ENCODE measurements around the gene WDSUB1. TPM values are rescaled to one million over a fixed set of nuclear protein-coding genes. Genes with fewer than 3 reads are reported as not detected.
A peak's percentile ranks its signal among the peaks of the same experiment; 100 is the strongest.

WDSUB1 gene
- total and polyA plus RNA-seq, 9 of the 15 experiments (the other 6 are each of a cell fraction or from before 2014, with no cell fraction given), result 5.2 to 13.7 (median 9.4) TPM

DNA sequence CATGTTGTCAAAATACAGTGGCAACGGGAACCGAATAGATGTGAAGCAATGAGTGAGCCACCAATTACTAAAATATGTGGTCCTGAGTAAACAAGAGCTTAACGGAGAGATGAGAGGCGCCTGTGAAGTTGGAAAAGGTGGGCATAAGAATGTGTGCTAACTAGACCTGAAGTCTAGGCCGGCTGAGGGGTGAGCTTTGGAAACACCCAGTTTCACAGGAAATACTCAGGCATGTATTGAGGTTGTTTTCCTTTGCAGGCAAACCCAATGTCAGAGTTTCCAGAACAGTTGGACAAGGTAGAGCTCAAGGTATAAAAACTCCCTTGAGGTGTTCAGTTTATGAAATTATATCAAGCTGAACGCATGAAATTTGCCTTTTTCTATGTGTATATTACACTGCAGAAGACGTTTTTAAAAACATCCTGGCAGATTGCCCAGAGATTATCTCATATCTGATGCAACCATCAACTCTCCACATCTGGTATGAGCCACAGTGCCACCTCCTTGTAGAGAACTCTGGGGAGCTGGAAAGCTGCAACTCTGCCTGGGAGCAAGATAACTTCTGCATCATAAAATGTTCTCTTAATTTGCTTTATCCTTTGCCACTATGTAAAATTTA, 3.9 kb upstream of the WDSUB1 start (continued):
- TF ChIP-seq TAF1 (IDR thresholded peaks at IDR 0.05; ENCODE audit: control insufficient read depth, extremely low read depth, insufficient read depth, low read length, severe bottlenecking), result no peak
- TF ChIP-seq, protein P1, sequence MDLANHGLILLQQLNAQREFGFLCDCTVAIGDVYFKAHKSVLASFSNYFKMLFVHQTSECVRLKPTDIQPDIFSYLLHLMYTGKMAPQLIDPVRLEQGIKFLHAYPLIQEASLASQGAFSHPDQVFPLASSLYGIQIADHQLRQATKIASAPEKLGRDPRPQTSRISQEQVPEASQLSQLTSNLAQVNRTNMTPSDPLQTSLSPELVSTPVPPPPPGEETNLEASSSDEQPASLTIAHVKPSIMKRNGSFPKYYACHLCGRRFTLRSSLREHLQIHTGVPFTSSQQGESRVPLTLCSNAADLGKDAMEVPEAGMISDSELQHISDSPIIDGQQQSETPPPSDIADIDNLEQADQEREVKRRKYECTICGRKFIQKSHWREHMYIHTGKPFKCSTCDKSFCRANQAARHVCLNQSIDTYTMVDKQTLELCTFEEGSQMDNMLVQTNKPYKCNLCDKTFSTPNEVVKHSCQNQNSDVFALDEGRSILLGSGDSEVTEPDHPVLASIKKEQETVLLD (IDR thresholded peaks at IDR 0.05), result no peak
- TF ChIP-seq NFE2 (IDR thresholded peaks at IDR 0.05; ENCODE audit: low read depth), result no peak
- no peak for TF ChIP-seq ZKSCAN1 (IDR thresholded peaks at IDR 0.05; ENCODE audit: low read depth, low read length)
- no peak for TF ChIP-seq ZC3H4 (CRISPR knock-in tag; IDR thresholded peaks at IDR 0.05; ENCODE audit: borderline replicate concordance)
- TF ChIP-seq, protein P2, sequence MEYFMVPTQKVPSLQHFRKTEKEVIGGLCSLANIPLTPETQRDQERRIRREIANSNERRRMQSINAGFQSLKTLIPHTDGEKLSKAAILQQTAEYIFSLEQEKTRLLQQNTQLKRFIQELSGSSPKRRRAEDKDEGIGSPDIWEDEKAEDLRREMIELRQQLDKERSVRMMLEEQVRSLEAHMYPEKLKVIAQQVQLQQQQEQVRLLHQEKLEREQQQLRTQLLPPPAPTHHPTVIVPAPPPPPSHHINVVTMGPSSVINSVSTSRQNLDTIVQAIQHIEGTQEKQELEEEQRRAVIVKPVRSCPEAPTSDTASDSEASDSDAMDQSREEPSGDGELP (CRISPR knock-in tag; IDR thresholded peaks at IDR 0.05; ENCODE audit: borderline replicate concordance), result no peak
- TF ChIP-seq SMAD1 (IDR thresholded peaks at IDR 0.05; ENCODE audit: low read depth, low read length, partially characterized antibody), result peak; percentile 64
- TF ChIP-seq STAG1 (CRISPR knock-in tag; IDR thresholded peaks at IDR 0.05; ENCODE audit: borderline replicate concordance), result no peak
- no peak for TF ChIP-seq ZNF224 (CRISPR knock-in tag; IDR thresholded peaks at IDR 0.05)
- TF ChIP-seq HNRNPLL (IDR thresholded peaks at IDR 0.05; ENCODE audit: low read depth, low read length, poor library complexity, severe bottlenecking), result no peak
- no peak for TF ChIP-seq ESRRA (IDR thresholded peaks at IDR 0.05; ENCODE audit: borderline replicate concordance, low read depth)
- TF ChIP-seq SMARCC2 (IDR thresholded peaks at IDR 0.05; ENCODE audit: low read depth), result peak; percentile 47; the same call in 1 of the 2 replicates
- TF ChIP-seq, protein P3, sequence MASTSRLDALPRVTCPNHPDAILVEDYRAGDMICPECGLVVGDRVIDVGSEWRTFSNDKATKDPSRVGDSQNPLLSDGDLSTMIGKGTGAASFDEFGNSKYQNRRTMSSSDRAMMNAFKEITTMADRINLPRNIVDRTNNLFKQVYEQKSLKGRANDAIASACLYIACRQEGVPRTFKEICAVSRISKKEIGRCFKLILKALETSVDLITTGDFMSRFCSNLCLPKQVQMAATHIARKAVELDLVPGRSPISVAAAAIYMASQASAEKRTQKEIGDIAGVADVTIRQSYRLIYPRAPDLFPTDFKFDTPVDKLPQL (IDR thresholded peaks at IDR 0.05; ENCODE audit: extremely low read depth, insufficient read length), result no peak
- TF ChIP-seq ZNF77 (CRISPR knock-in tag; IDR thresholded peaks at IDR 0.05), result no peak
- TF ChIP-seq SRF (CRISPR knock-in tag; IDR thresholded peaks at IDR 0.05), result no peak
- no peak for TF ChIP-seq NFXL1 (CRISPR knock-in tag; IDR thresholded peaks at IDR 0.05)
- TF ChIP-seq NCOA1 (IDR thresholded peaks at IDR 0.05; ENCODE audit: low read depth), result no peak

Measured in K562 (cell line).